Suprapubic skin (tissue), 4 donors: ENCODE measurements around the gene ETFA. TPM values are rescaled to one million over a fixed set of nuclear protein-coding genes. Genes with fewer than 3 reads are reported as not detected.

Experiments
- DNase-seq, 2 donors: peaks; one replicate each; pipeline ENCODE4 v3.0.0-alpha.2; 2019; ENCODE audit warnings: low spot score in 2 of 2
- H3K27ac ChIP-seq: fragments of 200-600 bp; sonication (generic); one replicate; pipeline ENCODE4 v1.5.1; 2019
- H3K27me3 ChIP-seq: fragments of 200-600 bp; sonication (generic); one replicate; pipeline ENCODE4 v1.5.1; 2019
- H3K36me3 ChIP-seq: fragments of 200-600 bp; sonication (generic); one replicate; pipeline ENCODE4 v1.5.1; 2019
- H3K4me1 ChIP-seq: fragments of 200-600 bp; sonication (generic); one replicate; pipeline ENCODE4 v1.5.1; 2019
- H3K4me3 ChIP-seq: fragments of 200-600 bp; sonication (generic); one replicate; pipeline ENCODE4 v1.5.1; 2019; ENCODE audit warnings: mild to moderate bottlenecking
- H3K9me3 ChIP-seq: fragments of 200-600 bp; sonication (generic); one replicate; pipeline ENCODE4 v1.5.1; 2019
- EP300 ChIP-seq: sonication (generic); formaldehyde crosslinking; IDR thresholded peaks from one replicate; pipeline ENCODE4 v1.6.1; 2017; ENCODE audit warnings: antibody characterized with exemption
- POLR2A ChIP-seq, 2 donors: fragments of 450-650 bp; IDR thresholded peaks; one replicate each; pipeline ENCODE4 v1.6.1; 2017; ENCODE audit warnings: antibody characterized with exemption in 2 of 2, mild to moderate bottlenecking in 2 of 2, moderate library complexity in 2 of 2
- POLR2AphosphoS5 ChIP-seq, 3 donors: sonication (generic); formaldehyde crosslinking; IDR thresholded peaks; one replicate each; pipeline ENCODE4 v1.6.1; 2017; ENCODE audit warnings: antibody characterized with exemption in 3 of 3
- WGBS: methylation state at CpG from one replicate; pipeline ENCODE4 v1.1.5; 2018; 5-methylcytosine and 5-hydroxymethylcytosine counted together
- total RNA-seq, 4 donors: library from RNA; depleted of rRNA; stranded (reverse); fragments of >200 nt; gene quantifications; one replicate each; pipeline ENCODE4 v1.1.0, GENCODE V29; 2016
- TF ChIP-seq, protein P1 (sequence below), 2 donors: fragments of 200-600 bp in 1 of 2; fragments of 450-650 bp in 1 of 2; sonication (generic) in 1 of 2; IDR thresholded peaks; one replicate each; pipeline ENCODE4 v1.5.1; 2016 to 2019; ENCODE audit warnings: antibody characterized with exemption in 2 of 2, mild to moderate bottlenecking in 1 of 2, moderate library complexity in 1 of 2

ETFA gene
- total RNA-seq, 4 donors from 2014 or later: 63.6 to 90.1 (median 85.1) TPM

DNA sequence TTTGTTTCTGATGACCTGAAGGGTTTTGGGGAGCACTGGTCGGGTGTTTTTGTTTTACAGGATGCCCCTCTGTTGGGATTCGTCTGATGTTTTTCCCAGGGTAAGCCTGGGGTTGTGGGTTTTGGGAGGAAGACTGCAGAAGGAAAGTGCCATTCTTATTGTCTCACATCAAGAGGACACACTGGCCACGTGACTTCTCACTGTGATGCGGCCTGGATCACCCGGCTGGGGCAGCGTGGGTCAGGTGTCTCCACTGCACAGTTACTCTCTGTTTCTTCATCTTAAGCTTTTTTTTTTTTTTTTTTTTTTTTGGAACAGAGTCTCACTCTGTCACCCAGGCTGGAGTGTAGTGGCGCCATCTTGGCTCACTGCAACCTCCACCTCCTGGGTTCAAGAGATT lies 130.9 kb downstream of the ETFA start:
- Histone ChIP-seq H3K4me3 (no peak overlapping the region), H3K4me1 (peaks cover 32% of the 10 kb centered on the region), H3K27me3 (no peaks in the 10 kb centered on the region), H3K36me3 (no peaks in the 10 kb centered on the region), H3K9me3 (no peaks in the 10 kb centered on the region), H3K27ac (peak overlapping the region; percentile 81)
- TF ChIP-seq EP300 (no peak), POLR2AphosphoS5 (IDR thresholded peaks at IDR 0.05) (no peak), POLR2A (IDR thresholded peaks at IDR 0.05) (no peak)
- TF ChIP-seq, protein P1, sequence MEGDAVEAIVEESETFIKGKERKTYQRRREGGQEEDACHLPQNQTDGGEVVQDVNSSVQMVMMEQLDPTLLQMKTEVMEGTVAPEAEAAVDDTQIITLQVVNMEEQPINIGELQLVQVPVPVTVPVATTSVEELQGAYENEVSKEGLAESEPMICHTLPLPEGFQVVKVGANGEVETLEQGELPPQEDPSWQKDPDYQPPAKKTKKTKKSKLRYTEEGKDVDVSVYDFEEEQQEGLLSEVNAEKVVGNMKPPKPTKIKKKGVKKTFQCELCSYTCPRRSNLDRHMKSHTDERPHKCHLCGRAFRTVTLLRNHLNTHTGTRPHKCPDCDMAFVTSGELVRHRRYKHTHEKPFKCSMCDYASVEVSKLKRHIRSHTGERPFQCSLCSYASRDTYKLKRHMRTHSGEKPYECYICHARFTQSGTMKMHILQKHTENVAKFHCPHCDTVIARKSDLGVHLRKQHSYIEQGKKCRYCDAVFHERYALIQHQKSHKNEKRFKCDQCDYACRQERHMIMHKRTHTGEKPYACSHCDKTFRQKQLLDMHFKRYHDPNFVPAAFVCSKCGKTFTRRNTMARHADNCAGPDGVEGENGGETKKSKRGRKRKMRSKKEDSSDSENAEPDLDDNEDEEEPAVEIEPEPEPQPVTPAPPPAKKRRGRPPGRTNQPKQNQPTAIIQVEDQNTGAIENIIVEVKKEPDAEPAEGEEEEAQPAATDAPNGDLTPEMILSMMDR (IDR thresholded peaks at IDR 0.05): no peak
- DNase-seq: no peak
- WGBS: 93% methylated on average over 7 of the region's 7 CpGs

DNA sequence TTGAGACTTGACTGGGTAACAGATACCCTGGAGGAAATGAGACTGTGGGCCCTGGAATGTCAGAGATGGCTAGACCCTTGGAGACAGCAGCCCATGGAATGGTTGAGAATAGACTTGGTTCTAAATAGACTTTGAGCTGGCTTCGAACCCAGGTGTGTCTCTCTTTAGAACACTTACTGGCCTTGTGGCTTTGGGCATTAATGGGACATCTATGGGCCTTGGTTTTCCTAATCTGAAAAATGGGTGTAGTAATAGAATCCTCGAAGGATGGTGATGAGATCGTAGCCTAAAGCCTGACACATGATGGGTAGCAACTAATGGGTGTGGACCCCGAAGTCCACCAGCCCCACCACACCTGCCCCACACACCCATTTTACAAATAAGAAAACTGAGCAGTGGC lies 132.2 kb downstream of the ETFA start:
- TF ChIP-seq POLR2AphosphoS5 (IDR thresholded peaks at IDR 0.05) (no peak), EP300 (no peak), POLR2A (IDR thresholded peaks at IDR 0.05) (no peak)
- TF ChIP-seq, protein P1 (IDR thresholded peaks at IDR 0.05): no peak
- no peaks in the 10 kb centered on the region for H3K36me3 ChIP-seq
- WGBS: 90% methylated on average over 4 of the region's 4 CpGs
- no peaks in the 10 kb centered on the region for H3K9me3 ChIP-seq
- peaks cover 21% of the 10 kb centered on the region for H3K4me1 ChIP-seq
- no peaks in the 10 kb centered on the region for H3K27me3 ChIP-seq
- no peak for DNase-seq
- no peak overlapping the region for H3K4me3 ChIP-seq
- H3K27ac ChIP-seq: peak overlapping the region; percentile 81

DNA sequence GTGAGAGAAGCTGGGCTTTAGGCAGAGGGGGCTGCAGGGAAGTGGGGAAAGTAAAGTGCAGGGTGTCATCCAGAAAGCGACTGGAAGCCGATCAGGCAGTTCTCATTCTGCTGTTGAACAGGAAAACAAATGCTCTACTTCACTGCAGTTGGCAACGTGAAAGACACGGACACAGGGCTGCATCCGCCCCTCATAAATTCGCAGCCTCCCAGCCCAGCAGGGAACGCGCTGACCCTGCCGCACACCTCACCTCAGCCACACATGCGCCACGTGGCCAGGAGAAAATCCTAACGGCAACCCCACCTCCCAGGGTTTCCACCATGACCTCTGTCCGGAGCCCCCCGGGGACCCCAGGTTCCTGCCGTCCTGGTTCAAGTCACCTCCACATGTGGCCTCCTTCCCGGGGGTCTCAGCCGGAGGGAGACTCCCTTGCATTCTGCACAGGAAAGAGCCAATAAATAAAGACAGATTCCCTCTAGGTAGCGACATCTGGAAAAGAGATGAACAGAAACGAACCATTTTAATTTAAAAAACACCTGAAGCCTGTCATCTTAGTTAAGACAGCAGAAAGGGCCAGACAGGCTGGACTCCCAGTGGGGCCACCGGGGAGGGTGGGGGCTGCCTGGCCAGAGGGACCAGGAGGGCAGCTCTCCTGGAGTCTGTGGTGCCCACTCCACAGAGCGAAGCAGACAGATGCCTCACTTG lies 132.8 kb downstream of the ETFA start:
- H3K36me3 ChIP-seq: no peaks in the 10 kb centered on the region
- WGBS: 45% methylated on average over 21 of the region's 21 CpGs
- no peaks in the 10 kb centered on the region for H3K27me3 ChIP-seq
- TF ChIP-seq, protein P1 (IDR thresholded peaks at IDR 0.05): no peak
- TF ChIP-seq POLR2AphosphoS5 (IDR thresholded peaks at IDR 0.05) (no peak), POLR2A (IDR thresholded peaks at IDR 0.05) (no peak), EP300 (no peak)
- peak overlapping the region; percentile 18 for H3K4me3 ChIP-seq
- peak overlapping the region; percentile 81 for H3K27ac ChIP-seq
- DNase-seq: no peak
- no peaks in the 10 kb centered on the region for H3K9me3 ChIP-seq
- H3K4me1 ChIP-seq: peaks cover 19% of the 10 kb centered on the region

DNA sequence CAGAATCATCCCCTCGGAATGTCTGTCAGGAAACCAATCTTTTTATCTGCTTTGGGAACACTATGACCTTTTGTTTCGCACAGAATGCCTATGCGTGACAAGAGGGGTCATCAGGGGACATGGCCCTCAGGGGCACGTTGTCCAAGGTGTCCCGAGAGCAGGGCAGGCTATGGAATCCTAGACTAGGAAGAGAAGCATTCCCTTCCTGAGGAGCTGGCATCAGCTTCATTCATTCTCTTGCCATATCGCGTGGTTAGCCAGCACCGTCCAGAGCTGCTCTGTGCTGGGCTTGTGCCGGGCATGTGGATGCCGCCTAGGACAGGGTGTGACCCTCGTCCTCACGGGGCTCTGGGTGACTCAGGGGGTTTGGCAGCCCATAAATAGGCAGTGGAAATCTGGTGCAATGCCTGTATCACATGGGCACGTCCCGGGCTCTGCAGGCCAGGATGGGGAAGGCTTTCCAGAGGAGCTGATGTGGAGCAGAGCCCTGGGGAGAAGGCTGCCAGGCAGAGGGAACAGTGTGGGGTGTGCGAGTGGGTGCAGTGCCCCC lies 133.7 kb downstream of the ETFA start:
- WGBS: 28% methylated on average over 12 of the region's 15 CpGs
- Histone ChIP-seq H3K9me3 (no peaks in the 10 kb centered on the region), H3K27ac (peak overlapping the region; percentile 81), H3K4me3 (peak overlapping the region; percentile 18), H3K27me3 (no peaks in the 10 kb centered on the region), H3K4me1 (peaks cover 19% of the 10 kb centered on the region), H3K36me3 (no peaks in the 10 kb centered on the region)
- TF ChIP-seq POLR2AphosphoS5 (IDR thresholded peaks at IDR 0.05): peak in 2 of 3 donors; percentile 45 to 83
- no peak for TF ChIP-seq EP300
- TF ChIP-seq, protein P1 (IDR thresholded peaks at IDR 0.05): no peak
- TF ChIP-seq POLR2A (IDR thresholded peaks at IDR 0.05): peak in 1 of 2 donors; percentile 39
- DNase-seq: peak; percentile 87 to 89

DNA sequence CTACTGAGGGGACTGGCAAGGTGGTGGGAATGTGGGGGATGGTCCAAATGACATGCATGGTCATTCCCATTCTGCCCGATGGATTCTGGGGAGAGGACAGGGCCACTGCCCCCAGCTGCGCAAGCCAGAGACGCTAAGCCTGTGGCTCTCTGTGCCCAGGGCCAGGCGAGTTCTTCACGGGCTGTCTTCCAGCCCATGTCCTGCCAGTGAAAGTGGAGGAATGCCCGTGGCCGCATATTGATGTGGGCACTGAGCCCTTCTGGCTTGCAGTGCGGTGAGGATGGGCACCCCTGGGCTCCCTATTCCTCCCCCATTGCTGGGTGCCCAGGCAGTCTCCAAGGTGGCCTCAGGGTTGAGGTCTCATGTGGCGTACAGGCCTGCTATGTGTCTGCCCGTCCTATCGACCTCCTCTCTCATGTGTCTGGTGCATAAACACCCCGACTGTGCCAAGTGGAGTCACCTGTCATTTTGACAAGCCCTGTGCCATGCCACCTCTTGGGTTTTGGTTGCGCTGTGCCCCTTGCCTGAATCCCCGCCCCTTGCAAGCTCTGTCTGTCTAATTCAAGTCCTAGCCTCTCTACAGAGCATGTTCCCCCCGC lies 134.7 kb downstream of the ETFA start:
- H3K27ac ChIP-seq: peak overlapping the region; percentile 81
- no peaks in the 10 kb centered on the region for H3K36me3 ChIP-seq
- H3K4me3 ChIP-seq: no peak overlapping the region
- H3K4me1 ChIP-seq: peaks cover 19% of the 10 kb centered on the region
- no peaks in the 10 kb centered on the region for H3K27me3 ChIP-seq
- no peak for TF ChIP-seq EP300
- TF ChIP-seq POLR2AphosphoS5 (IDR thresholded peaks at IDR 0.05): no peak
- TF ChIP-seq, protein P1 (IDR thresholded peaks at IDR 0.05): no peak
- TF ChIP-seq POLR2A (IDR thresholded peaks at IDR 0.05): no peak
- no peak for DNase-seq
- WGBS: 80% methylated on average over 14 of the region's 15 CpGs
- H3K9me3 ChIP-seq: no peaks in the 10 kb centered on the region
